Measurements from ENCODE around the gene VASH2.
"Not testable (repeated sequence)": the region's sequence is repeated elsewhere in the genome, so short reads cannot be mapped to it uniquely, and the experiment has no call there.

VASH2 gene

GRCh38 chr1:212958175-212958574 lies 7.8 kb downstream of the VASH2 start:
- DNase-seq: no peak

- no peak for DNase-seq
These were observed 9.2 kb downstream of the VASH2 start for GRCh38 chr1:212959266-212960220.

- DNase-seq: no peak
These were observed 10.6 kb downstream of the VASH2 start for GRCh38 chr1:212960932-212961331.

- DNase-seq: no peak
These were observed 12.2 kb downstream of the VASH2 start for GRCh38 chr1:212962509-212962908.

GRCh38 chr1:212964102-212964501 lies 13.8 kb downstream of the VASH2 start:
- DNase-seq: no peak

GRCh38 chr1:212964993-212965392 lies 14.7 kb downstream of the VASH2 start:
- DNase-seq: not testable (repeated sequence)

- DNase-seq: no peak
These were observed 16.3 kb downstream of the VASH2 start for GRCh38 chr1:212966616-212967015.

GRCh38 chr1:212967801-212968200 lies 17.5 kb downstream of the VASH2 start:
- no peak for DNase-seq

GRCh38 chr1:212968368-212968863 lies 18.1 kb downstream of the VASH2 start:
- no peak for DNase-seq

- DNase-seq: no peak
These were observed 19.7 kb downstream of the VASH2 start for GRCh38 chr1:212970085-212970484.

GRCh38 chr1:212971312-212971711 lies 21.0 kb downstream of the VASH2 start:
- no peak for DNase-seq

- no peak for DNase-seq
These were observed 23.1 kb downstream of the VASH2 start for GRCh38 chr1:212973426-212973825.

- DNase-seq: no peak
These were observed 23.6 kb downstream of the VASH2 start for GRCh38 chr1:212973899-212974298.

GRCh38 chr1:212974711-212975110 lies 24.4 kb downstream of the VASH2 start:
- DNase-seq: no peak

GRCh38 chr1:212975111-212975918 lies 25.0 kb downstream of the VASH2 start:
- DNase-seq: no peak

GRCh38 chr1:212976586-212976985 lies 26.2 kb downstream of the VASH2 start:
- no peak for DNase-seq

- DNase-seq: peak in 1 of 2 donors; percentile 9
These were observed 27.7 kb downstream of the VASH2 start for GRCh38 chr1:212977781-212978645.

GRCh38 chr1:212979340-212980122 lies 29.2 kb downstream of the VASH2 start:
- DNase-seq: peak; percentile 26 to 45

GRCh38 chr1:212980123-212980785 lies 29.9 kb downstream of the VASH2 start:
- no peak for DNase-seq

- no peak for DNase-seq
These were observed 30.7 kb downstream of the VASH2 start for GRCh38 chr1:212981025-212981495.
